ENCODE data around the gene TDRD12. TPM values are rescaled to one million over a fixed set of nuclear protein-coding genes. Genes with fewer than 3 reads are reported as not detected.
A peak's percentile ranks its signal among the peaks of the same experiment; 100 is the strongest.

The TDRD12 gene
- total RNA-seq, 1 experiment from 2014 or later: 1.3 TPM

- H3K27ac Mint-ChIP-seq: peak overlapping the region in 2 of 3 experiments; percentile 25 to 30; a peak in 3 of 7 replicates
- H4K91ac ChIP-seq (ENCODE audit: insufficient read length, low read depth, low read length): no peak overlapping the region
- H2AFZ ChIP-seq (ENCODE audit: low read length): no peak overlapping the region
- no peak overlapping the region for H3K9ac ChIP-seq (ENCODE audit: extremely low read depth, insufficient read length, low read length)
- H2BK5ac ChIP-seq (ENCODE audit: insufficient read length, low read length): no peak overlapping the region
- WGBS (ENCODE audit: extremely low coverage, insufficient read length, low lambda C conversion rate): no CpG with 5 or more reads among the region's 5 CpGs
- H3K4ac ChIP-seq (ENCODE audit: low read depth, low read length): no peak overlapping the region
- H4K5ac ChIP-seq (ENCODE audit: insufficient read length, low read depth, low read length): no peak overlapping the region
- no peak overlapping the region for H3K14ac ChIP-seq (ENCODE audit: insufficient read depth, low read length)
- H3K79me2 ChIP-seq (ENCODE audit: insufficient read depth, low read length): no peaks in the 10 kb centered on the region
- H3K27me3 ChIP-seq (ENCODE audit: insufficient read depth, low read length): no peaks in the 10 kb centered on the region
- H3K23ac ChIP-seq (ENCODE audit: insufficient read length, low read depth, low read length): no peak overlapping the region
- H2AK5ac ChIP-seq (ENCODE audit: insufficient read length, low read length): no peak overlapping the region
- H3K4me2 ChIP-seq (ENCODE audit: insufficient read depth, insufficient read length, low read length): no peak overlapping the region
- H3K4me1 Mint-ChIP-seq: peaks cover under 1 to 10% of the 10 kb centered on the region in 2 experiments
- no peaks in the 10 kb centered on the region for H3K36me3 Mint-ChIP-seq (ENCODE audit: insufficient read depth in 1 of 3, low read depth in 3 of 3)
- no peaks in the 10 kb centered on the region for H3K23me2 ChIP-seq (ENCODE audit: insufficient read length, low read depth, low read length, poor library complexity, severe bottlenecking)
- no peak overlapping the region for H3T11ph ChIP-seq (ENCODE audit: low read length)
- no peak overlapping the region for H3K27ac ChIP-seq (ENCODE audit: insufficient read length, low read depth, low read length)
- no peak overlapping the region for H3K18ac ChIP-seq (ENCODE audit: insufficient read length, low read depth, low read length)
- no peaks in the 10 kb centered on the region for H3K4me1 ChIP-seq (ENCODE audit: insufficient read depth, low read length)
- no peak overlapping the region for H3K4me3 Mint-ChIP-seq
- no peaks in the 10 kb centered on the region for H4K20me1 ChIP-seq (ENCODE audit: control insufficient read depth, insufficient read depth, insufficient read length)
- H3K56ac ChIP-seq (ENCODE audit: insufficient read length, low read depth, low read length): no peak overlapping the region
- H2BK120ac ChIP-seq (ENCODE audit: low read depth, low read length, poor library complexity, severe bottlenecking): no peak overlapping the region
- H3K27me3 Mint-ChIP-seq (ENCODE audit: low read depth): no peaks in the 10 kb centered on the region; the same call in 1 of the 2 replicates
- no peaks in the 10 kb centered on the region for H3K9me3 ChIP-seq (ENCODE audit: control insufficient read depth, low read depth, low read length)
- no peak for DNase-seq
- TF ChIP-seq CTCF (conservative IDR thresholded peaks at IDR 0.05): no peak
- no peaks in the 10 kb centered on the region for H3K9me3 Mint-ChIP-seq
- no peak overlapping the region for H2BK15ac ChIP-seq (ENCODE audit: low read depth, low read length)
- no peaks in the 10 kb centered on the region for H3K79me1 ChIP-seq (ENCODE audit: insufficient read depth, low read depth, low read length, poor library complexity, severe bottlenecking)
- H2BK20ac ChIP-seq (ENCODE audit: low read depth, low read length, poor library complexity, severe bottlenecking): no peak overlapping the region
- no peak overlapping the region for H4K8ac ChIP-seq (replicated peaks; ENCODE audit: insufficient read length, low read depth, low read length)
- no peak overlapping the region for H2BK12ac ChIP-seq (ENCODE audit: insufficient read length, low read depth, low read length)
Observed at GRCh38 chr19:32809254-32809653, 89.7 kb downstream of the TDRD12 start.

All from H9 (cell line).